ENCODE data around the gene HNRNPA0.
A peak's percentile ranks its signal among the peaks of the same experiment; 100 is the strongest.

Gene HNRNPA0

GRCh38 chr5:137730336-137730735 lies 23.8 kb downstream of the HNRNPA0 start:
- no peak overlapping the region for H3K4me3 ChIP-seq (ENCODE audit: control insufficient read depth, low read depth, low read length)
- peak; percentile 69 for DNase-seq (ENCODE audit: low read depth)
- no peak for TF ChIP-seq CTCF (conservative IDR thresholded peaks at IDR 0.05; ENCODE audit: control insufficient read depth, insufficient read depth, low read depth, low read length)

- DNase-seq (ENCODE audit: low read depth), result no peak
- no peak overlapping the region for H3K4me3 ChIP-seq (ENCODE audit: control insufficient read depth, low read depth, low read length)
- no peak for TF ChIP-seq CTCF (conservative IDR thresholded peaks at IDR 0.05; ENCODE audit: control insufficient read depth, insufficient read depth, low read depth, low read length)
Observed at GRCh38 chr5:137728048-137728447, 26.1 kb downstream of the HNRNPA0 start.

- no peak for DNase-seq (ENCODE audit: low read depth)
- TF ChIP-seq CTCF (conservative IDR thresholded peaks at IDR 0.05; ENCODE audit: control insufficient read depth, insufficient read depth, low read depth, low read length), result no peak
Observed at GRCh38 chr5:137727623-137728022, 26.5 kb downstream of the HNRNPA0 start.

GRCh38 chr5:137724251-137724650 lies 29.9 kb downstream of the HNRNPA0 start:
- H3K4me3 ChIP-seq (ENCODE audit: control insufficient read depth, low read depth, low read length), result no peak overlapping the region
- no peak for TF ChIP-seq CTCF (conservative IDR thresholded peaks at IDR 0.05; ENCODE audit: control insufficient read depth, insufficient read depth, low read depth, low read length)
- no peak for DNase-seq (ENCODE audit: low read depth)

More at GRCh38 chr5:137727623-137728022, 26.5 kb downstream of the HNRNPA0 start:
- H3K4me3 ChIP-seq (ENCODE audit: control insufficient read depth, low read depth, low read length), result no peak overlapping the region

- DNase-seq (ENCODE audit: low read depth), result no peak
- no peak overlapping the region for H3K4me3 ChIP-seq (ENCODE audit: control insufficient read depth, low read depth, low read length)
- TF ChIP-seq CTCF (conservative IDR thresholded peaks at IDR 0.05; ENCODE audit: control insufficient read depth, insufficient read depth, low read depth, low read length), result no peak
Observed at GRCh38 chr5:137718611-137719010, 35.6 kb downstream of the HNRNPA0 start.

GRCh38 chr5:137716337-137716736 lies 37.8 kb downstream of the HNRNPA0 start:
- DNase-seq (ENCODE audit: low read depth), result no peak
- TF ChIP-seq CTCF (conservative IDR thresholded peaks at IDR 0.05; ENCODE audit: control insufficient read depth, insufficient read depth, low read depth, low read length), result no peak
- H3K4me3 ChIP-seq (ENCODE audit: control insufficient read depth, low read depth, low read length), result no peak overlapping the region

- TF ChIP-seq CTCF (conservative IDR thresholded peaks at IDR 0.05; ENCODE audit: control insufficient read depth, insufficient read depth, low read depth, low read length), result no peak
- no peak for DNase-seq (ENCODE audit: low read depth)
- H3K4me3 ChIP-seq (ENCODE audit: control insufficient read depth, low read depth, low read length), result no peak overlapping the region
Observed at GRCh38 chr5:137715456-137715855, 38.7 kb downstream of the HNRNPA0 start.
